Measurements from ENCODE around the gene AGBL4.

The AGBL4 gene

GRCh38 chr1:48936436-48936835, 1087.3 kb downstream of the AGBL4 start:
- DNase-seq: no peak

DNA sequence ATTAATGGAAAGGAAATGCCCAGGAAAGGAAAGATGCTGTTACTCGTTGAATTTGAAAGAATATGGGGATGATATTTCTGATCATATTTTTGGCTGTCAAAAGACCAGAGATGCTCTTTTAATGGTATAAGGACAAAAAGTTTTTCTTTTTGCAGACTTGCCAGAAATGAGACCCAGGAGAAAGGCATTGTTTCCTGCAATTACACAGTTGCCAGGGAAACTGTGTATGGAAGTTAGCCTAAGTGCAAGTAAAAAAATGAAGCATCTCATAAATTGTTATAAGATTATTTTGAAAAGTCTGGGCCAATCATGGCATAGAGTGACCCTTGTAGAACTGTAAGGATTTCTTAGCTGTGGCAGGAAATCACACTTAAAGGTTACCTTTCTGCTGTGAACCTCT, 1091.4 kb downstream of the AGBL4 start:
- no peak for DNase-seq

DNA sequence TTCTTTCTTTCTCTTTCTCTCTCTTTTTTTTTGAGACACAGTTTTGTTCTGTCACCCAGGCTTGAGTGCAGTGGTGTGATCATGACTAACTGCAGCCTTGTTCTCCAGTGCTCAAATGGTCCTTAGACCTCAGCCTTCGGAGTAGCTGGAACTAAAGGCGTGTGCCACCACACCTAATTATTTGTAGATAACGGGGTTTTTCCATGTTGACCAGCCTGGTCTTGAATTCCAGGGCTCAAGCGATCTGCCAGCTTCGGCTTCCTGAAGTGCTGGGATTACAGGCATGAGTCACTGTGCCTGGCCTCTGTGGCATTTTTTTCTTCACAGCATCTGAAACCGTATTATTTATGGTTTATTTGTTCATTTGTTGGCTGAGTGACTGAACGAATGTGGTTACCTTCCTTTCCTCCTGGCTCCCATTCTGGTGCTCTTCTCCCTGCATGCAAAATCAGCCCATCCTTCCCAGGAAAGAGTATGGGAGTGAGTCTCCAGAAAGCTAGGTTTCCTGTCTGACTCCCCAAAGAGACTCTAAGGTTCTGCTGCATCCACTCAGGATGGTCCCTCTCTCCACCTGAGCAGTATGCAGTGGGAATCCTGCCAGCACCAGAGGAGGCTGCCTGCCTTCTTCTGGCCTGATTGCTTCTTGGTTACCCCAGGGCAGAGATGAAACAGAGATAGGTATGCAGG, 1092.1 kb downstream of the AGBL4 start:
- DNase-seq: no peak

DNA sequence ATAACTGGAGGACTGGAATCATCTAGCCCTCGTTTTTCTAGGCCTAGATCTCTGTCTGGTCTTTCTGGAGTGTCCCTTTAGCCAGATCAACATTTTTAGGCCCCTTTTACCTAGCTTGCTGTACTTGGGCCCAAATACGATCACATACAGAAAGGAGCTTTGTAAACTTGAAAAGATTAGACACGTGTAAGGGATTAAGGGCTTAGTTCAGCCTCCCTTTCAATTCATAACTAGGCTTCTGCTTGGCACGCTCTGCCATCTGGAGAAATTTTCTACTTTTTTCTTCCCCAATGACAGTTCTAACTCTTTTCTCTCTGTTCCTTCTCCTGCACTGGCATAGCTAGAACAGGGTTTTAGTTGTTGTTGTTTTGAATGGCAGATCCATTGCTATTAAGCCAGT, 1093.7 kb downstream of the AGBL4 start:
- DNase-seq: no peak

GRCh38 chr1:48924099-48924498, 1099.7 kb downstream of the AGBL4 start:
- DNase-seq: no peak

- DNase-seq: no peak
Measured at GRCh38 chr1:48923116-48923515, 1100.6 kb downstream of the AGBL4 start.

- DNase-seq: no peak
Measured at GRCh38 chr1:48920851-48921250, 1102.9 kb downstream of the AGBL4 start.

DNA sequence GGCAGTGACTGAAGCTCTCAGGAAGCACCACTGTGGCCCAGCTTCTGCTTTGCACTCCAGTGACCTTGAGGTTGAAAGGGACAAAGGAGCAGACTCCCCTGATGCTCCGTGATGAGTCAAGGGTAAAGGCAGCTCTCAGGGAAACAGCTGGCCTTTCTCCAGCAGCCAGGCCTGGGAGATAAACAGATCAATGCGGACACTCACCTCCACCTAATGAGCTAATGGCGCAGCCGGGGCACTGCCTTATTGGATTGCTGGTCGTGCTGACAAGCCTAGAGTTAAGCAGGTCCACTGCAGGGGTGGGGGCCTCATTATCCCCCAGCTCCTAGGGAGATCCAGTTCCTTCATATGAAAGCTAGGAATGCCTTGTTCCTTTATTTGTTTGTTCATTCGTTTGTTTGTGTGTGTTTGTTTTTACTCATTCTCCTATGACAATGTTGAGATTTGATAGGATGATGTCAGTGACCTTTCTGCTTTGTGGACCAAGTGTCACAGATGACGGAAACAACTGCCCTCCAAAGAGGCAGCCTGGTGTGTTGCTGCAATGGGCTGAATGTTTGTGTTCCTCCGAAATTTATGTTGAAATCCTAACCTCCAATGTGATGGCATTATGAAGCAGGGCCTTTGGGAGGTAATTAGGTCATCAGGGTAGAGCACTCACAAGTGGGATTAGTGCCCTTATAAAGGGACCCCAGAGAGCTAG, 1105.7 kb downstream of the AGBL4 start:
- DNase-seq: no peak

DNA sequence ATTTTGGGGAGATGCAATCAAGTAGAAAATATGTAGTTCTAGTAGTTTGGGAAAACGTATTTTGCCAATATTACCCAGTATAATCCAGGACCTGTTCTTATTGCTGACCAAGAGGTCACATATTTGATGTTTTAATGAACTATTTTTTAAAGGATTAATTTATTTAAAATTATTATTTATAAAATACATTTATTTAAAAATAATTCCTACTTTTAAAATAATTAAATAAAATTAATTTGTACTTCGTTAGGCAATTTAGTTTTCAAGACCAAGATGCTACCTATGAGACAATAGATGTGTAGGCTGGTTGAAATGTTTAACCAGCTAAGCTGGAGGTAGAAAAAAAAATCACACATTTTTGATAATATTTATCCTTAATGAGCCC, 1106.7 kb downstream of the AGBL4 start:
- DNase-seq: no peak

DNA sequence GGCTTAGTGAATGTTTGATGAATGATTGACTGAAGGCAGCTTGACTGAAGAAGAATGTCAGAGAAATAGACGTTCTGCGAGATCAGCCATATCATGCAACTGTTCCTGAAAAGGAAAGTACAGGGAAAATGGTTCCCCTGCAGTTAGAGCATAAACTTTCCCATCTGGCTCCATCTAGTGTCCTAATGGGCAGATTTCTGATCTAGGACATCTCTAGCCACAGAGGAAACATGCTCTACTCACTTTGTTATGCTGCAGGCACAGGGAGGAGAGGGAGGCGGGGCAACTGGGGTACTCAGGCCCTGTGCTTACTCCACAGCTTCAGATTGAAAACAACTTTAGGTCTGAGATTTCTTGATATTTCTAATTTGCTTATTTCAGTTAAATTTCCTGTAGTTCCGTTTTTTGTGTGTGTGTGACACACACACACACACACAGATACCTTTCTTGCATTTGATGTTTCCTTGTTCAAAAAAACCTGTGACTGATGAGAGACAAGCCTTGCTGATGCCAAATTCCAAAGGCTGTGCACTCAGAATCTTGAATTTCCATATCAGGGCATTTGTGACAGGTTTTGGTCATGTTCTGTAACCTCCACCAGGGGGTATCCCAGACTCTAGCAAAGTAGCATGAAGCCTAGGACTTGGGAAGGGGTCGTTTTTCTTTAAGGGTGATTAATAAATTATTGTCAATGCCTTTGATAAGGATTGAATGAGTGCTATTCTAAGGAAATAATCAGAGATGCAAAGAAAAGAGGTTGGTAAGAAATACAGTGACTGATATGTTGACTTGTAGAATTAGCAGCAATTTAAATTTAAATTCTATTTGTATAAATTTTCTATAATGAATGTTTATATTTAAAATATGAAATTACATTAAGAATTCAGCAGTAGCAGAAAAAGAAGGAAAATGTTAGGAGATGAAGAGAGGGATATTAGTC, 1107.4 kb downstream of the AGBL4 start:
- no peak for DNase-seq

GRCh38 chr1:48908606-48909005, 1115.1 kb downstream of the AGBL4 start:
- no peak for DNase-seq

DNA sequence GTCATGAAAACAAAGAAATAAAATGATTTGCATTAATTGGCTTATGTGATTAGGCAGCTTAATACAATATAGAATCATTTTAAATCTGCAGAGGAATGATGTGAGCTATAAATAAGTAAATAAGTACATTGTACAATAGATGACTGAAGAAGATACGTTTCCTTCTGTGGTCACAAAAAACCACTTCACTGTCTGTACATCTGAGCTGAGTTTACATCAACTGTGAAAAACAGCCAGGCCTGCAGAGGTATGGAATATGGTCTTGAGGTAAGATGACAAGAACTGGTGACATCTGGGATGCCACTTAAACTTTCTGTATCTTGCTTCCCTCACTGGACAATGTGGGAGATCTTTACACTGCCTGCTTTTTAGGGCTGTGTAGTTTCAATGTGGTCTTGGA, 1117.0 kb downstream of the AGBL4 start:
- no peak for DNase-seq

DNA sequence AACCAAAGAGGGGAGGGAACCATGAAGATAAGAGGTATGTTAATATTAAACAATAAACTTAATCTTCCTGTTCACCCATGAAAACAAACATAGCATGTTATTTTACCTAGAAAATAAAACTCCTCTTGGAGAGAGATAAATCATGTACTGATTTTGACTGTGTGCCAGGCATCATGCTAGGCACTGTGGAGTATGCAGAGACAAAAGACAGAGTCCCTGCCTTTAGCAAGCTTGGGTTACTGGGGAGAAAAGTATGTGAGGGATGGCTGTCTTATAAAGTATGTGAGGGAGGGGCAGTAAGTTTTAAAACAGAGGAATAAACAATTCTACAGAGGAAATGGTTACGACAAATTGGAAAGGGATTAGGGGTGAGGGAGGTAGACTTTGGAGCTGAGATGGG, 1117.6 kb downstream of the AGBL4 start:
- no peak for DNase-seq

DNA sequence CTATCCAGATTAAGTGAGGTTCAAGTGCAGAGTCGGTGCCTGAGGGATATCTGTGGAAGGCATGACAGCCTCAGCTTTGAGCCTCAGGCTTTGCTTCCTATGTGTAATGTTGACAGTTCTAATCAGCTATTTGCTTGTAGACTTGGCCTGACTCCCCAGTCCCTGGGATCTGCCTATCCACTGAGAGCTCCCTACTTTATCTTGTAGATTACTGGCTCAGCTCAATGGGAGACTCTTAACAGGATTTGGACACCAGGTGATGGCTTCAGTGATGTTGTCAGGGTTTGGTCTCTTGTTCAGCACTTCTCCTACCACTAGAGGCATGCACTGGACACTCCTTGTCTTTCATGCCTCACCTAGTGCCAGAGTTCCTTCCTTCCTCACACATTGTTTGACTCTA, 1120.5 kb downstream of the AGBL4 start:
- DNase-seq: no peak

GRCh38 chr1:48898894-48899293, 1124.9 kb downstream of the AGBL4 start:
- DNase-seq: no peak

GRCh38 chr1:48889615-48890014, 1134.1 kb downstream of the AGBL4 start:
- no peak for DNase-seq

- no peak for DNase-seq
Measured at GRCh38 chr1:48889082-48889481, 1134.7 kb downstream of the AGBL4 start.

GRCh38 chr1:48887796-48888195, 1136.0 kb downstream of the AGBL4 start:
- DNase-seq: no peak

DNA sequence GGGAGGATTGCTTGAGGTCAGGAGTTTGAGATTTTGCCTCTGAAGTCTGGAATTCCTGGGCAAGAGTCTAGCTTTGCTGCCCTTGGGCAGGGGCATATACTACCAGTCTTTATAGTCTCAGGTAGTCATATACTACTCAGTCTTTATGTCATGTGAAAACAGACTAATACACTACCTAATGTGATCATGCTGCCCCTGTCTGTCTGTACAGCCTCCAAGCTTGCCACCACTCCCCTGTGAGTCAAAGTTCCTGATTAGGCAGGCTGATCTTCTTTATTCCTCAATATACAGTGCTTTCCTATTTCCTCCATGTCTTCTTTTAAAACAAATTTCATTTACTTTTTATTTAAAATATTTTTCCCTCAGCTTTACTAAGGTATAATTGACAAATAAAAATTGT, 1141.7 kb downstream of the AGBL4 start:
- no peak for DNase-seq

- no peak for DNase-seq
Measured at GRCh38 chr1:48878191-48878940, 1145.4 kb downstream of the AGBL4 start.

DNA sequence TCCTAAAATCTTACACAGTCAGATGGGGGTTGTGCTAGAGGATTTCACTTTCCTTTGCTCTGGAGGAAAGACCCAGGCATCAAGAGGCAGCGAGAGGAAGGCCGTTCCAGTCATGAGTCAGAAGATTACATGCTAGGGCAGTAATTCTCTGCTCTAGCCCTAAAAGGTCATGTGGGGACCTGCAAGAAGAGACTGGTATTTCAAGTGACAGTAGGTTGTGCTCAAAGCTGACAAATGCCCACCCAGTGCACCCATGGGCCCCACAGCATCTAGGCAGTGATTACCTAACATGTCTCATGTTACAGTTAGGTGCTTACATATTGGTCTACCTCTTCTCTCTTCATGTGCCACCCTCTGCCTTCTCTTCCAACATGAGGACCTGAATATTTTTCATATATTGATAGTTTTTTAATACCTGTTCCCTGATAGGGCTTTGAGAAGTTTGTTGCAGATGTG, 1147.4 kb downstream of the AGBL4 start:
- DNase-seq: no peak

GRCh38 chr1:48875552-48876329, 1148.0 kb downstream of the AGBL4 start:
- DNase-seq: no peak

All from CD4-positive, alpha-beta T cell treated with Interleukin-17A for 1 hour (primary cell).